Neutrophil (primary cell): ENCODE results near the gene IGFL3.

Source experiments
- H3K27ac ChIP-seq: fragments of 200-600 bp; sonication (generic); 2 replicates; pipeline ENCODE4 v1.5.1; 2016; ENCODE audit warnings: mild to moderate bottlenecking, moderate library complexity
- H3K27me3 ChIP-seq: fragments of 200-600 bp; sonication (generic); 2 replicates; pipeline ENCODE4 v1.6.0; 2016; ENCODE audit warnings: mild to moderate bottlenecking
- H3K36me3 ChIP-seq: fragments of 200-600 bp; sonication (generic); 2 replicates; pipeline ENCODE4 v1.5.1; 2017
- H3K4me1 ChIP-seq, 2 experiments: fragments of 200-600 bp in 1 of 2; sonication (generic) in 1 of 2; 1 replicate in 1 of 2; 2 replicates in 1 of 2; pipeline versions ENCODE4 v1.5.1 to v1.6.1; 2013 to 2016; ENCODE audit warnings: low read depth in 1 of 2, low read length in 1 of 2, mild to moderate bottlenecking in 1 of 2, moderate library complexity in 1 of 2; ENCODE audit not compliant: control insufficient read depth in 1 of 2, insufficient read depth in 1 of 2
- H3K4me3 ChIP-seq, 2 experiments: fragments of 200-600 bp in 1 of 2; sonication (generic) in 1 of 2; 1 replicate in 1 of 2; 2 replicates in 1 of 2; pipeline ENCODE4 v1.5.1; 2013 to 2016; ENCODE audit warnings: low read depth in 1 of 2, low read length in 1 of 2, mild to moderate bottlenecking in 1 of 2, moderate library complexity in 1 of 2
- H3K9me3 ChIP-seq: fragments of 200-600 bp; sonication (generic); 2 replicates; pipeline ENCODE4 v1.5.1; 2016
- TF ChIP-seq, protein P1 (sequence below): fragments of 200-600 bp; sonication (generic); IDR thresholded peaks from 2 replicates; pipeline ENCODE4 v1.5.1; 2016; ENCODE audit warnings: antibody characterized with exemption

The IGFL3 gene

GRCh38 chr19:46100344-46100743, 24.1 kb downstream of the IGFL3 start:
- no peak overlapping the region for H3K27ac ChIP-seq
- H3K27me3 ChIP-seq, result peaks cover 36% of the 10 kb centered on the region
- H3K4me1 ChIP-seq, result no peaks in the 10 kb centered on the region
- H3K9me3 ChIP-seq, result no peaks in the 10 kb centered on the region
- TF ChIP-seq, protein P1, sequence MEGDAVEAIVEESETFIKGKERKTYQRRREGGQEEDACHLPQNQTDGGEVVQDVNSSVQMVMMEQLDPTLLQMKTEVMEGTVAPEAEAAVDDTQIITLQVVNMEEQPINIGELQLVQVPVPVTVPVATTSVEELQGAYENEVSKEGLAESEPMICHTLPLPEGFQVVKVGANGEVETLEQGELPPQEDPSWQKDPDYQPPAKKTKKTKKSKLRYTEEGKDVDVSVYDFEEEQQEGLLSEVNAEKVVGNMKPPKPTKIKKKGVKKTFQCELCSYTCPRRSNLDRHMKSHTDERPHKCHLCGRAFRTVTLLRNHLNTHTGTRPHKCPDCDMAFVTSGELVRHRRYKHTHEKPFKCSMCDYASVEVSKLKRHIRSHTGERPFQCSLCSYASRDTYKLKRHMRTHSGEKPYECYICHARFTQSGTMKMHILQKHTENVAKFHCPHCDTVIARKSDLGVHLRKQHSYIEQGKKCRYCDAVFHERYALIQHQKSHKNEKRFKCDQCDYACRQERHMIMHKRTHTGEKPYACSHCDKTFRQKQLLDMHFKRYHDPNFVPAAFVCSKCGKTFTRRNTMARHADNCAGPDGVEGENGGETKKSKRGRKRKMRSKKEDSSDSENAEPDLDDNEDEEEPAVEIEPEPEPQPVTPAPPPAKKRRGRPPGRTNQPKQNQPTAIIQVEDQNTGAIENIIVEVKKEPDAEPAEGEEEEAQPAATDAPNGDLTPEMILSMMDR, result no peak
- no peaks in the 10 kb centered on the region for H3K36me3 ChIP-seq
- H3K4me3 ChIP-seq, result no peak overlapping the region

GRCh38 chr19:46090444-46090843, 34.0 kb downstream of the IGFL3 start:
- H3K27ac ChIP-seq, result no peak overlapping the region
- no peak overlapping the region for H3K4me3 ChIP-seq
- no peaks in the 10 kb centered on the region for H3K36me3 ChIP-seq
- no peaks in the 10 kb centered on the region for H3K9me3 ChIP-seq
- TF ChIP-seq, protein P1, result no peak
- peaks cover 74% of the 10 kb centered on the region for H3K27me3 ChIP-seq
- no peaks in the 10 kb centered on the region for H3K4me1 ChIP-seq

- Histone ChIP-seq H3K27me3 (peaks cover 79% of the 10 kb centered on the region), H3K4me1 (no peaks in the 10 kb centered on the region), H3K27ac (no peak overlapping the region), H3K9me3 (no peaks in the 10 kb centered on the region), H3K36me3 (no peaks in the 10 kb centered on the region), H3K4me3 (no peak overlapping the region)
- TF ChIP-seq, protein P1, result no peak
These were observed 35.1 kb downstream of the IGFL3 start for GRCh38 chr19:46089432-46089831.

- Histone ChIP-seq H3K9me3 (no peaks in the 10 kb centered on the region), H3K27ac (no peak overlapping the region), H3K36me3 (no peaks in the 10 kb centered on the region), H3K27me3 (peaks cover 81% of the 10 kb centered on the region), H3K4me3 (no peak overlapping the region), H3K4me1 (no peaks in the 10 kb centered on the region)
- TF ChIP-seq, protein P1, result no peak
These were observed 36.4 kb downstream of the IGFL3 start for GRCh38 chr19:46088101-46088500.

DNA sequence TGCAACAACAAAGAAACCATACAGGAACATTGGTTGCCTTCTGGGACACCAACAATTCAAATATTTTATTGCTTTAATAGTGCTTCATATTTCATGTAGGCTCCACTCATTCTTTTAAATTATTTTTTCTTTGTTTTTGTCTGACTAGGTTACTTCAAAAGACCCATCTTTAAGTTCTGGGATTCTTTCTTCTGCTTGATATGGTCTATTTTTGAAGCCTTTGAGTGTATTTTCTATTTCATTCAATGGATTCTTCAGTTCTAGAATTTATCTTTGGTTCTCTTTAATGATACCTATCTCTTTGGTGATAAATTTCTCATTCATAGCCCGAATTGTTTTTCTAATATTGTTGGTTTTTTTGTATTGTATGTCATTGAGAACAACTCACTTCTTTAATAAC, 38.6 kb downstream of the IGFL3 start:
- peaks cover 81% of the 10 kb centered on the region for H3K27me3 ChIP-seq
- H3K36me3 ChIP-seq, result no peaks in the 10 kb centered on the region
- TF ChIP-seq, protein P1, result no peak
- no peaks in the 10 kb centered on the region for H3K4me1 ChIP-seq
- H3K9me3 ChIP-seq, result no peaks in the 10 kb centered on the region
- H3K27ac ChIP-seq, result no peak overlapping the region
- no peak overlapping the region for H3K4me3 ChIP-seq

- H3K27ac ChIP-seq, result no peak overlapping the region
- no peaks in the 10 kb centered on the region for H3K4me1 ChIP-seq
- H3K9me3 ChIP-seq, result no peaks in the 10 kb centered on the region
- peaks cover 81% of the 10 kb centered on the region for H3K27me3 ChIP-seq
- TF ChIP-seq, protein P1, result no peak
- no peaks in the 10 kb centered on the region for H3K36me3 ChIP-seq
- no peak overlapping the region for H3K4me3 ChIP-seq
These were observed 41.8 kb downstream of the IGFL3 start for GRCh38 chr19:46082728-46083050.
